Measurements from ENCODE around the gene MAP4K2. TPM values are rescaled to one million over a fixed set of nuclear protein-coding genes. Genes with fewer than 3 reads are reported as not detected.

Gene MAP4K2
- total and polyA plus RNA-seq, 2 of the 4 experiments (the other 2 are of a cell fraction) = 11.7 to 16.6 TPM

- Histone ChIP-seq H2AFZ (replicated peaks; ENCODE audit: low read length, poor library complexity) (no peak overlapping the region), H3K27me3 (ENCODE audit: control insufficient read depth, insufficient read depth, low read length) (no peaks in the 10 kb centered on the region), H4K5ac (ENCODE audit: low read depth, low read length) (no peak overlapping the region), H3K9ac (ENCODE audit: low read depth, low read length) (no peak overlapping the region), H3K9me3 (ENCODE audit: control insufficient read depth, insufficient read depth, low read length) (no peaks in the 10 kb centered on the region), H3K9me1 (ENCODE audit: insufficient read depth, low read length) (peaks cover 7% of the 10 kb centered on the region), H2AK9ac (replicated peaks; ENCODE audit: low read depth, low read length, poor library complexity) (peak overlapping the region; percentile 76), H3K18ac (ENCODE audit: low read depth, low read length) (no peak overlapping the region), H2BK5ac (ENCODE audit: low read depth, low read length, poor library complexity, severe bottlenecking) (no peak overlapping the region), H3K23ac (ENCODE audit: low read depth, low read length) (no peak overlapping the region), H2AK5ac (ENCODE audit: low read depth, low read length) (no peak overlapping the region), H4K91ac (ENCODE audit: insufficient read depth, low read depth, low read length) (no peak overlapping the region), H3K36me3 (ENCODE audit: control insufficient read depth, insufficient read depth, low read length) (peaks cover 36% of the 10 kb centered on the region), H3K56ac (ENCODE audit: extremely low read depth, insufficient read depth, low read length) (no peak overlapping the region), H3K4me3 (ENCODE audit: insufficient read depth, low read depth, low read length) (no peak overlapping the region), H2BK20ac (ENCODE audit: low read depth, low read length) (no peak overlapping the region), H4K8ac (ENCODE audit: low read depth in 2 of 2, low read length in 2 of 2) (no peak overlapping the region), H3K27ac (ENCODE audit: insufficient read depth, low read length) (no peak overlapping the region), H2BK120ac (ENCODE audit: low read depth, low read length) (no peak overlapping the region), H3K4me2 (ENCODE audit: low read depth, low read length) (no peak overlapping the region), H3K4ac (ENCODE audit: low read depth, low read length) (no peak overlapping the region), H2BK15ac (ENCODE audit: low read depth, low read length) (no peak overlapping the region), H3K79me1 (ENCODE audit: low read depth in 1 of 2, low read length in 2 of 2) (peaks cover 4 to 18% of the 10 kb centered on the region in 2 experiments; a peak in 3 of 4 replicates), H3K14ac (replicated peaks; ENCODE audit: low read depth, low read length) (no peak overlapping the region), H4K20me1 (ENCODE audit: insufficient read depth, low read length) (no peaks in the 10 kb centered on the region), H3K4me1 (ENCODE audit: control insufficient read depth, insufficient read depth, low read length) (peaks cover 10% of the 10 kb centered on the region)
- POLR2A ChIA-PET (ENCODE audit: unreplicated experiment) = no interaction called here
- BruUV-seq (replicated peaks) = no TSS peak
- ATAC-seq (ENCODE audit: low read depth) (no peak), DNase-seq (no peak)
- dilution Hi-C loops (cut with HindIII; ENCODE audit: low sequenced_read_pairs, unreplicated experiment) = no loop called here
- no CpG with 5 or more reads among the region's 9 CpGs for WGBS, 2 experiments (ENCODE audit: extremely low coverage in 2 of 2, insufficient read length in 1 of 2)
- in situ Hi-C loops (cut with MboI; ENCODE audit: low sequenced_read_pairs) = no loop called here
- intact Hi-C loops (cut with micrococcal nuclease) = no loop called here
- no peak for TF ChIP-seq CEBPB (IDR thresholded peaks at IDR 0.05; ENCODE audit: low read depth, low read length)
- TF ChIP-seq ELK1 (IDR thresholded peaks at IDR 0.05; ENCODE audit: borderline replicate concordance, low read depth, low read length) = no peak
- TF ChIP-seq SMC3 (IDR thresholded peaks at IDR 0.05; ENCODE audit: low read depth, low read length) = no peak
- no peak for TF ChIP-seq MAZ (IDR thresholded peaks at IDR 0.05; ENCODE audit: borderline replicate concordance, low read depth, low read length)
- no peak for TF ChIP-seq RAD21 (IDR thresholded peaks at IDR 0.05; ENCODE audit: low read length)
- TF ChIP-seq CHD1 (IDR thresholded peaks at IDR 0.05; ENCODE audit: low read depth, low read length) = no peak
- no peak for TF ChIP-seq NFE2L2 (IDR thresholded peaks at IDR 0.05; ENCODE audit: low read depth, low read length)
- TF ChIP-seq RCOR1 (IDR thresholded peaks at IDR 0.05; ENCODE audit: insufficient replicate concordance, low read length) = no peak
- TF ChIP-seq FOS (IDR thresholded peaks at IDR 0.05; ENCODE audit: low read depth, low read length) = no peak
- CTCF ChIA-PET = no interaction called here
Observed at GRCh38 chr11:64801158-64801464, 1.9 kb downstream of the MAP4K2 start.

Data from IMR-90 (cell line).